HG02938 (cell line): ENCODE data around the gene MRPL34.

Experiments used
- ATAC-seq: cut with Tn5 transposase; IDR thresholded peaks from one replicate; pipeline ENCODE4 v1.9.1; 2021; ENCODE audit warnings: mild to moderate bottlenecking, moderate library complexity; ENCODE audit not compliant: unreplicated experiment

Gene MRPL34

DNA sequence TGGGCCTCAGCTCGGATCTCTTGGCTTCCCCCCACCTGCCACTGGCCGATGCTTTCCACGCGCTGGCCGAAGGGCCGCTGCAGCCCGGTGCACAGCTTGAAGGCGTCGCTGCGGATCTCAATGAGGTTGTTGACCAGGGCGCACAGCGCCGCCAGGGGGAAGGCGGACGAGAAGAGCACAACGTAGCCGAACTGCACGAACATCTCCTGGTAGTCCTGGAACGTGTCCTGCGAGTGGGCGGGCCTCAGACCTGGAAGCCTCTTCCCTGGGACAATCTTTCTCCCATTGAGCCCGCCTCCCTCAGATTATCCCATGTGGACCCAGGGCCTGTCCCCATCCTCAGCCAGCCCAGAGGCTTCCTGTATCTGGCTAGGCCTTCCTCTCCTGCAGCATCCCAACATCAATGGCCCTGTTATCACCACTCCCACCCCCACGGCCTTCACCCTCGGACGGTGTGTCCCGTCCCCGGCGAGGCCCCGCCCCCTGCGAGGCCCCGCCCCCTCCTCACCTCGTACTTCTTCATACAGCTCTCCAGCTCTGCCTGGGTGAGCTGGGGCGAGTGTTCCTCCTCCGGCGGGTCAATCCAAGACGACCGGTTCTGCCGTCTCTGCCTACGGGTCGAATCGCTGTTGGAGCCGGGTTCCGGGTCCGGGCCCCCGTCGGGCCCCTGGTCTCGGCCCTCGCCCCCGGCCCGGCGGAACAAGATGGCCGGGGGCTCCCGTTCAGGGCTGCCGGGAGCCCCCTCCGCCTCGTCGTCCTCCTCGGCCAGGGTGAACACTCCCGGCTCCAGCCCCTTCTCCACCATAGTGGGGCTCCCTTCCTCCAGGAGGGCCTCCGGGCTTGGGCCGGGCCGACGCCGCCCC lies 22.2 kb downstream of the MRPL34 start:
- no peak for ATAC-seq

DNA sequence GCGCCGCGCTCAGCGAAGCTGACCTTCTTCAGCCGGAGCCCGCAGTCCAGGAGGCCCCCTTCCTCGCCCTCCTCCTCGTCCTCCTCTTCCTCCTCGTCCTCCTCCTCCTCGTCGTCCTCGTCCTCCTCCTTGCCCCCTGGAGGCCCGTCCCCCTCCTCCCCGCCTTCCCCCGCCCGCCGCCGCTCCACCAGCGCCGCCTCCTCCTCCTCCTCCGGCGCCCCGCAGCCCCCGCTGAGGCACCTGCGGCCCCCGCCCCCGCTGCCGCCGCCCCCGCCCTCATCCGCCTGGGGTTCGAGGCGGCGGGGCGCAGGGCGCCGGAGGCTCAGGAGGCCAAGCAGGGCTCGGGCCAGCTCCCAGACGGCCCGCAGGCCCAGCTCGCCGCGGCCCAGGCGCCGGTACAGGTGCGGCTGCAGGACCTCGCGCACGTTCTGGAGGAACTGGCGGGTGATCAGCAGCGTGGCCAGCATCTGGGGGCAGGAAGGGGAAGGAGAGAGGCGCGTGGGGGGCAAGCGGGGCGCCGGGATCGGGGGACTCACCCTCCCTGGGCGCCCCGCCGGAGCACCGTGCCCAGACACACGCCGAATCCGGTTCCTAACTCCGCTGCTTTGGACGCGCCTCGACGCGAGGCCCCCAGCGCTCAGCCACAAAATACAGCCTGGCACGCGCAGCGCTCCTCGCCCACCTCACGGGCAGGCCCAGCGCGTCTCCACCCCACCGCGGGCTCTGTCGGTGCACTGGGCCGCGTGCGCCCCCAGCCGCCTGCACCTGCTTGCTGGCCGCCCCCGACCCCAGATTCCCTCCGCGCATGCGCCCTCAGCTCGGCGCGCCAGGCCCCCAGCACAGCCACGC lies 23.1 kb downstream of the MRPL34 start:
- ATAC-seq = no peak

DNA sequence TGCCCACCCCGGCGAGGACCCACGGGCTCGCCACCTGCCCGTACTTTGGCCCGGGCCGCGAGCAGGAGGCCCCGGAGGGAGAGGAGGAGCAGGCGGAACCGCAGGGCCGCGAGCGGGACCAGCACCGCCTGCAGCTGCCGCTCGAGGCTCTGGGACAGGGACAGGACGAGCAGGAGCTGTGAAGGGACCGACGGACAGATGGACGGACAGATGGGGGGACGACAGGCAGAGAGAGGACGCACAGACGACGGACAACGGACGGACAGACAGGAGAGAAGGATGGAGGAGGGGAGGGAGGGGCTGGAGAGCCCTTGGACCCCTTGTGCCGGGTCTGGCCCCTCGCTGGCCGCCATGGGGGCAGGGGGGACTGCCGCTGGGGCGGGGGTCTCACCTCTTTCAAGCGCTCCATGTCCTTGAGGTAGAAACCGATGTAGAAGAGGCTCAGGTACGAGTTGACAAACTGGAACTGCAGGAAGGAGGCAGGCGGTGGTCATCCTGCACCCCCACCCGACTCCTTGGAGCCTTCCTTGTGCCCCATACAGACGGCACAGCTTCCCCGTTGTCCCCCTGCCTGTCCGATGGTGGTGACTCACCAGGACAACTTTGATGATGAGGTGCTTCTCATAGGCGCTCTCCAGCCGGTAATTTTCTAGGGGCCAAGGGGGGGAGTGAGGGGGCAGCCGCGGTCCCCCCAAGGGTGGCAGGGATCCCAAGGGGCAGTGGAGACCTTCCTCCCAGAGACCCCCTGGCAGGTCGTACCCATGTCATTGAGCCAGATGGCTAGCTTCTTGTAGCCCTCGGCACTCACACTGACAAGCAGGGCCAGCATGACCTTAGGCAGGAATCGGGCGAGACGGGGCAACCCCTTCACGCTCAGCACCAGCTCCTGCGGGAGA lies 23.9 kb downstream of the MRPL34 start:
- ATAC-seq = no peak

DNA sequence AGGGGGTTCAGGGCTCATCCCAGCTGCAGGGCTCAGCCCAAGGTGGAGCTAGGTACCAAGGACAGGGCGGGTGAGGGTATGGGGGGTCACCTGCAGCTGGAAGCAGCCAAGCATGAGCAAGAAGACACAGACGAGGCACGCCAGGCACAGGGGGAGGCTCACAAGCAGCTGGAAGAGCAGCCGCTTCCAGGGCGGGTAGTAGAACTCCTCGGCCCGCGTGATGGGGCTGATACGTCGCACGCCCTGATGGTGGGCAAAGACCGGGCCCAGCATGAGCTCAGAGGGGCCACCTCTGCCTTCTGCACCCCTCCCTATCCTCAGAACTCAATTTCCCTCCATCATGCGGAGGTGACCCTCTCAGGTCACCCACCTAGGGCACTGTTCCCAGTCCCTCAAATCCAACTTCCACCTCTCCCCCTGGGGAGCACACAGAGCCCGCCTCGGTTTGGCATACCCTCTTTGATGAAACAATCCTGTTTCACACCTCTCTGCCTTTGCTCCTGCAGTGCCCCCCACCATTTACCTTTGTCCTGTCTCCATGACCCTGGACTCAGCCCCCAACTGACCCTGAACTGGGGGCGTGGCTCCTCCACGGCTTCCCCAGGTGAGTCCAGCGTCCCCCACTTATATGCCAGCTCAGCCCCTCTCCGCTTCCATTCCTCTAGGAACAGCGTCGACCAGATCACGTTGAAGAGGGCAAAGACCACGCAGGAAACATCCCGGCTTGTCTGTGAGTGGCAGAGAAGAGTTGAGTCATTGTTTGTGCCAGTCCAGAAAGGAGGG lies 24.8 kb downstream of the MRPL34 start:
- ATAC-seq = no peak

DNA sequence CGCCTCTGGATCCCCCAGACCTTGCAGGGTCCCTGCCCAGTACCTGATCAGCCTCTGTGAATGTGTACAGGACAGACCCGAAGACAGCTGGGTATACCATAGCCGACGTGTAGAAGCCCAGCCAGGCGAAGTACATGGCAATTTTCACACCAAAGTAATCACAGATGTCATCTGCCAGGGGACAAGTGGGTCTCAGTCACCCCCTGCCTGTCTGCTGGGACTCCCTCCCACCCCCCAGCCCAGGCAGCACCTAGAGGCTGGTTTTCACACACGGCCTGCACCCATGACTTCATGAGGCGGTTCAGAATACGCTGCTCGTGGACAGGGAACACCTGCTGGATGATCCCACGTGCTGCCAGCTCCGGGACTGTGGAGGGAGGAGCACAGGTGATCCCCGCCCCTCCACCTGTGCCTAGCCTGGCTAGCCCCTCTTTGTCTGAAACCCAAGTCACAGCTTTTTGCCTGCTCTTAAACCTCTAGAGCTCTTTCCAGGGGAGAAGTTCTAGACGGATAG lies 25.4 kb downstream of the MRPL34 start:
- ATAC-seq = no peak

DNA sequence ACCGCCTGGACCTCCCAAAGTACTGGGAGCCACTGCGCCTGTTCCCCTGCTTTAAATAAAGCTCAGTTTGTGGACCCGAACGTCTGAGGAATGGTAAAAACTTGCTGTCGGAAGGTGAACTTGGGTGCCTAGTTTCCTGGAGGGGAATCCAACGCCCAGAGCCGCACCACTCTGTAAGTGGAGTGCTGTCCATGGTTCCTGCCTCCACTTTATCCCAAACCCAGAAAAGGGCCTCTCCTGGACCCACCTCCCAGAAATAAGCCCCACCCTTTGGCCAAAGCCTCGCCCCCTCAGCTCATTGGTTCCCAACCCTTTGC lies 26.6 kb downstream of the MRPL34 start:
- no peak for ATAC-seq

DNA sequence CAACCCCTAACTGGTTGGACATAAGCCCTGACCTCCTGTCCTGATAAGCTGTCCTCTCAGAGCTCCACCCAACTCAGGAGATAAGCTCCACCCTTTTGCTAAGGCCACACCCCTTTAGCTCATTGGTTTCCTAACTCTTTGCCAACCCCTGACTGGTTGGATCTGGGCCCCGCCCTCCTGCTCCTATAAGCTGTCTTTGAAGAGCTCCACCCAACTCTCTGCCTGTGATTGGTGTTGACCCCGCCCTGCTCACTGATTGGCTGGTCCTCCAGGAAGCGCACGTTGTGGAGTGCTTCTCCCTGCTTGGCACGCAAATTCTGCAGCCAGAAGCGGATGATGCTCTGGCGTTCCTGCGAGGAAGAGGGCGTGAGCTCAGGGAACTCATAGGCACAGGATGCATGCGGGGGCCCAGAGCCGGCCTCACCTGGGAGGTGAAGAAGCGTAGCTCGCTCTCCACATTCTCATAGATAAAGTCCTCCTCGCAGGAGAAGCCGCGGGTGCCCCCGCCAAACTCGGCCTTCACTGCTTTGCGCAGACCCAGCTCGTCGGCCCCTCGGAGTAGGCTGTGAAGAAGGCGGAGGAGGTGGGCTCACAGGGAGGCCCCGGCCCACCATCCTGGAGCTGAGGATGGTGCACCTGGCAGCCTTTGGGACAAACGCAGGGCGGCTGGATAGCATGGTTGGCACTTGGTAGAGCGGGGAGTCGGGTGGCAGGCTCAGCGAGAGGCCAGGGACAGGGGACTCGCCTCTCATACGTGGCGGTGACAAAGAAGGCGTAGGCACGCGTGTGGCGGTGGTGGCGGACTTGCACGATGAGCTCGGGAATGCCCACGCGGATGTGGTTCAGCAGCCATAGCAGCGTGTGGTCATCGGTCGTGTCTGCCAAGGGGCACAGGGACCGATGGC lies 27.3 kb downstream of the MRPL34 start:
- ATAC-seq = no peak

DNA sequence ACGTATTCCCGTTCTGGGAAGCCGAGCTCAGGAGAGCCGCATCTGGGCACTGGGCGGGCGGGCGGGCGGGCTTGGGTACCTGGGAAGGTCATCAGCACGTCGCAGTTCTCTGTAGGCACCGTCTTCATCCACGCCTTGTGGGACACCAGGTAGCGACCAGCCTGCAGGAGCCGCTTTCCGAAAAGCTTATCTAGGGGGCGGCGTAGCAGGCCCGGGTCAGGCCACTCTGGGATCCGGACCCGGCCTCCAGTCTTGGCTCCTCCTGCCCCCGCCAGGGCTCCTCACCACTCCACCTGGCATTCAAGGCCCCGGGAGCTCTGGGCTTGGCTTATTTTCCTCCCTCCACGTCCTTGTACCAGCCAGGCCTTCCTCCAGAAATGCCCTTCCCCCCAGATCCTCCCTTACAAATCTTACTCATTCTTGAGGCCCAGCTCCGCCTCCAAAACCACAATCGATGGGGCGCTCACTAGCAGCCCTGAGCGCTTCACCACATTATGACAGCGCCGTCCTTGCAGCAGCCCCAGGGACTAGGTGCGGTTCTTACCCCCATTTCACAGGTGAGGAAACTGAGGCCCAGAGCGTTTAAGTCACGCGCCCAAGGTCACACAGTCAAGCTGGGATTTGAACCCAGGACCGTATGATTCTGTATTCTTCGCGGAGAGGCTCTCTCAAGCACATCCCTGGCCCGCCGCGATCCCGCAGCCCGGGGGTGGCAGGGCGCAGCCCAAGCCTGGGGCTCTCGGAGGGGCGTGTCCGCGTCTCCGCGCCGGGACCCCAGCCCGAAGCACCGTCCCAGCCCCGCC lies 28.1 kb downstream of the MRPL34 start:
- ATAC-seq = no peak

DNA sequence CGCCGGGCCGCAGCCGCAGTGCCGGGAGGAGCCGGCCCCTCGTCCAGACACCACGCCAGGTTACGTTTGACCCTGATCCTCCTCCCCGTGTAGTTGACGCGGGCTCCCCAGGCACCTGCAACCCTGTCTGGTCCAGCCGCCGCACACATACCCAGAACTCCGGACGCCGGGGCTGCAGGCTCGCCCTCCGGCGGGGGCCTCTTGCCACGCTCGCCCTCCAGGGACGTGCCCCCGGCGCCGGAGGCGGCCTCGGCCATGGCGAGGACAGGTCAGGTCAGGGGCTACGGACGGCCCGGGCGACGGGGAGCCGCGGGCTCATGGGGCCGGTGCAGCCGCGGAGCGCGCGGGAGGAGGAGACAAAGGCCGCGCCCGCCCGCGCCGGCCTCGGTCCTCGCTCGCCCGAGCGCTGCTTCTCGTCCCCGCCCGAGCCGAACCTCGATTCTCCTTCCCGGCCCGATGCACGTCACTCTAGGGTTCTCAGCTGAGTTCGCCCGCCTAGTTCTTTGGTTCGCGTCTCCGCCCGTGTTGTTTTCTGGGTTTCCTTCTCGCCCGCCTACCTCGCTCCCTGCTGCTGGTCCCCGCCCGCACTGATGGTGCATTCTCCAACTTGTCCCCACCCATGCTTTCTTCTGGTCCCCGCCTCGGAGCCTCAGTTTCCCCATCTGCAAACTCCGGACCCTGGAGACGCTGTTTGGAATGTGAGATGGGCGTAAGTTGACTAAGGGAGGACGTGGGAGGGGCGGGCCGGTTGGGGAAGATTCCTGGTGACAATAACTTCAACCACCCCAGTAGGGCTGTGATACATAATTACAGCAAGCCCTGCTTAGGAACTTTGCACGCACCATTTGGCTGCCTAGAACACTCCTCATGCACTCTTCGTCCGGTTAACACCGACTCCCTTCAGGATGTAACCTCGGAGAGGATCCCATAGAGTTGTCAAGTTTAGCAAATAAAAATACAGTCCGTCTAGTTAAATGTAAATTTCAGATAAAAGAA lies 29.0 kb downstream of the MRPL34 start, which contains the start of gene ANO8:
Gene ANO8, minus strand, starts transcription at position 442 of the 996 bp plus-strand sequence. Its CDS starts 185 bp downstream, at position 257.
- ATAC-seq = no peak

DNA sequence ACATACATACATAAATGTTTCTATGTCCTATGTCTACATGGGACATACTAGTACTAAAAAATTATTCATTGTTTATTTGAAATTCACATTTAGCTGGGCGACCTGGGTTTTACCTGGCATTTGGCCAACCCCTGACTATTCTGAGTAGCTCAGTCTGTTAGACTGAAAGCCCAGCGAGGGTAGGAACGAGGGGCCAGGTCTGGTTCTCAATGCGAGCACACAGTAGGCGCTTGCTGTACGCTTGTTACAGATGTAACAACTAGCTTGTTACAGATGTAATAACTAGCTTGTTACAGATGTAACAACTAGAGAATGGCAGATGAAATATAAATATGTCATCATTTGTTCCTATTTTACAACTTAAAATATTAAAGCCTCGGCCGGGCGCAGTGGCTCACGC lies 29.9 kb downstream of the MRPL34 start:
- no peak for ATAC-seq

DNA sequence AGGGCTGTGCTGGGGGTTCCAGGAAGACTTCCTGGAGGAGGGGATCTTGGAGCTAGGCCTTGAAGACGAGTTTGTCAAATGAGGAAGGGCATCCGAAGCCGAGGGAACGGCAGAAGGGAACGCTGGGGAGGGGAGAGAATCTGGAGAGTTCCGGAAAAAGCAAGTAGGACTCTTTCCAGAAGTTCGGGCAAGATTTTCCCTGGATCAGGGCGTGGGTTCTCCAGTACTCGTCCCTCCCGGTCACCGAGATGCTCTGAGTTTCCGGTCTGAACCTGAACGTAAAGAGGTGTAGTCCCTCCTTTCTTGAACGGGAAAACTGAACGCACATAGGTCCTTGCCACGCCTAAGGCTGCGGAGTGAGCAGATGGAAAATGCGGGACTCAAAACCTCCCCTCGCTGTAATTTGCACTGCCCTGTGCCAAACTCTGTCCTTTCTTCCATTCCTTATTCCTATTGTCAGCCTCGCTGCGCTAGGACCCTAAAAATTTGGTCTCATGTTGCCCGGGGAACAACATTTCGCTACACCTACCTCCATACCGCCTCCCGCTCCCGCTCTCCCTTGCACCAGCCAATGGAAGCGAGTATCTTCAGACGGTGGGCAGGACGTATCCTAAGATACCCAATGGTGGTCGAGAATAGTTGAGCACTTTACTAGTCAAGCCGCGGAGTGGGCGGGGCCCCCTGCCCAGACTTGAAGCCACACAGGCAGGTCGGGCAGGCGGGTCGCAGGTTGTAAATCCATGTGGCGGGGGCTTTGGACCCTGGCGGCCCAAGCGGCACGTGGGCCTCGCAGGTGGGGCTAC lies 31.4 kb downstream of the MRPL34 start, which contains the start of gene GTPBP3:
Gene GTPBP3, plus strand, starts transcription at position 682 of the 803 bp plus-strand sequence. Its CDS starts 59 bp downstream, at position 741.
- peak; percentile 77 for ATAC-seq

DNA sequence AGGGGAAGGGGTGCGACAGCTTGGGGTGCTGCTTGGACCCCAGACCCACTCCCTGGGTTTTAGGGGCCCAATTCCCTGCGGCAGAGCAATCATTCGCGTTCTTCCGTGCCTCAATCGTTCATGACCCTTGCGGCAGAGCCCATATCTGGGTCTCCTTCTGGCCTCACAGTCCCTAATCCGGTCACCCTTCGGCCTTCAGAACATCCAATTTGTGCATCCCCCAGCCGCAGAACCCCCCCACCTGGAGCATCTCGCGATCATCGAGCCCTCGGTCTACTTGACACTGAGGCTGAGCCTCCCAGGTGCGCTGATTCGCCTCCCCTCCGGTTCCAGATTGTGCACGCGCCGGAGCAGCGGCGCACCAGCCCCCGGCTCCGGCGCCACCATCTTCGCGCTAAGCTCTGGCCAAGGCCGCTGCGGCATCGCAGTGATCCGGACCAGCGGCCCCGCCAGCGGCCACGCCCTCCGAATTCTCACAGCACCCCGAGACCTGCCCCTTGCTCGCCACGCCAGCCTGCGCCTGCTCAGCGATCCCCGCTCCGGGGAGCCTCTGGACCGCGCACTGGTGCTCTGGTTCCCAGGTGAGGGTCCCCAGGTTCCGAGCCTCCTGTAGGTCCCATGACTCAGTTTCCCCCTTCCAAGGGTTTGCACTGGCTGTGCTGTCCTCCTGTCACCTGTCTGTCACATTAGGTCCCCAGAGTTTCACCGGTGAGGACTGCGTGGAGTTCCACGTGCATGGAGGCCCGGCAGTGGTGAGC lies 32.2 kb downstream of the MRPL34 start:
- ATAC-seq = no peak

DNA sequence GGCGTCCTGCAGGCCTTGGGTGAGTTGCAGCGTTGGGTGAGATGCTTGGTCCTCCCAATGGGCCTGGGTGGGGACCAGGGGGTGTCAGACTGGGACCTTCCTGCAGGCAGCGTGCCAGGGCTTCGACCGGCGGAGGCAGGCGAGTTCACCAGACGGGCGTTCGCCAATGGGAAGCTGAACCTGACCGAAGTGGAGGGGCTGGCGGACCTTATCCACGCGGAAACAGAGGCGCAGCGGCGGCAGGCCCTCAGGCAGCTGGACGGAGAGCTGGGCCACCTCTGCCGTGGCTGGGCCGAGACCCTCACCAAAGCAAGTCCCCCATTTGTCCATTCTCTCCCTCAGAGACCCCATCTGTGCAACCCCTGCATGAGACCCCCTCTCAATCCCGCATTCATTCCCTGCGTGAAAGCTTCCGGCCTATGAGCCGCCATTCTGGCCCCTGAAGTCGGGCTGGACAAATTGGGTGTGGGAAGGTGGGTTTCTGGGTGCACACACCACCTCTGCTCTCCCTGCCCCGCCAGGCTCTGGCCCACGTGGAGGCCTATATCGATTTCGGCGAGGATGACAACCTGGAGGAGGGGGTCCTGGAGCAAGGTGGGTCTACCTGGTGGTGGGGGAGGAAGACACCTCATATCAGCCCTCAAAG lies 32.9 kb downstream of the MRPL34 start:
- no peak for ATAC-seq

DNA sequence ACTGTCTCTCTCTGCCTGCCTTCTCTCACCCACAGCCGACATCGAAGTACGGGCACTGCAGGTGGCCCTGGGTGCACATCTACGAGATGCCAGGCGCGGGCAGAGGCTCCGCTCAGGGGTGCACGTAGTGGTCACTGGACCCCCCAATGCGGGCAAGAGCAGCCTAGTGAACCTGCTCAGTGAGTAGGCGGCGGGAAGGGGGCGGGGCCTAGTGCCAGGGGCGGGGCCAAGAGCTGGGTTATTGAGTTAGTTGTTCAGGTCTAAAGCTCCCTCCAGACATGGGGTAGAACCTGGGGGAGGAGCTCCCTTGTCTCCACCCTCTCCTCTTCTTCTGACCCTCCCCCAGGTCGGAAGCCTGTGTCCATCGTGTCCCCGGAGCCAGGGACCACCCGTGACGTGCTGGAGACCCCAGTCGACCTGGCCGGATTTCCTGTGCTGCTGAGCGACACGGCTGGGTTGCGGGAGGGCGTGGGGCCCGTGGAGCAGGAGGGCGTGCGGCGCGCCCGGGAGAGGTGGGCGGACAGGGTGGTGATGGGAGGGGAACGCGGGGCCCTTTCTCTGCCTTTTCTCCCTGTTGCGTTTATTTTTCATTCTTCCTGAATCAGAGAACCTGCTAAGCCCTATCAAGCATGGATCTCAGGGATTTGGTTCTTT lies 33.5 kb downstream of the MRPL34 start:
- no peak for ATAC-seq
